ENCODE results near the gene ALDH2.
"Not testable (repeated sequence)": the region's sequence is repeated elsewhere in the genome, so short reads cannot be mapped to it uniquely, and the experiment has no call there.

Gene ALDH2

GRCh38 chr12:111759271-111759670 lies 7.5 kb upstream of the ALDH2 start:
- no peak for DNase-seq (ENCODE audit: low spot score)

GRCh38 chr12:111759991-111760390 lies 6.7 kb upstream of the ALDH2 start:
- DNase-seq (ENCODE audit: low spot score): no peak

- DNase-seq (ENCODE audit: low spot score): no peak
These were observed 5.6 kb upstream of the ALDH2 start for GRCh38 chr12:111761099-111761498.

- DNase-seq (ENCODE audit: low spot score): no peak
These were observed 5.0 kb upstream of the ALDH2 start for GRCh38 chr12:111761706-111762105.

- not testable (repeated sequence) for DNase-seq (ENCODE audit: low spot score)
These were observed 3.2 kb upstream of the ALDH2 start for GRCh38 chr12:111763552-111763951.

GRCh38 chr12:111764120-111764821 lies 2.5 kb upstream of the ALDH2 start:
- DNase-seq (ENCODE audit: low spot score): no peak

GRCh38 chr12:111767362-111768158 lies 827 bp downstream of the ALDH2 start:
- DNase-seq (ENCODE audit: low spot score): peak; percentile 82

- DNase-seq (ENCODE audit: low spot score): no peak
These were observed 1.6 kb downstream of the ALDH2 start for GRCh38 chr12:111768159-111768895.

GRCh38 chr12:111769599-111769998 lies 2.9 kb downstream of the ALDH2 start:
- DNase-seq (ENCODE audit: low spot score): no peak

GRCh38 chr12:111773801-111774551 lies 7.2 kb downstream of the ALDH2 start:
- peak; percentile 92 for DNase-seq (ENCODE audit: low spot score)

- peak; percentile 49 for DNase-seq (ENCODE audit: low spot score)
These were observed 8.8 kb downstream of the ALDH2 start for GRCh38 chr12:111775205-111776193.

GRCh38 chr12:111776836-111777344 lies 10.2 kb downstream of the ALDH2 start:
- peak; percentile 39 for DNase-seq (ENCODE audit: low spot score)

- DNase-seq (ENCODE audit: low spot score): peak; percentile 91
These were observed 10.8 kb downstream of the ALDH2 start for GRCh38 chr12:111777345-111778045.

- DNase-seq (ENCODE audit: low spot score): no peak
These were observed 13.4 kb downstream of the ALDH2 start for GRCh38 chr12:111780166-111780565.

GRCh38 chr12:111780615-111781014 lies 13.9 kb downstream of the ALDH2 start:
- peak; percentile 61 for DNase-seq (ENCODE audit: low spot score)

- no peak for DNase-seq (ENCODE audit: low spot score)
These were observed 14.4 kb downstream of the ALDH2 start for GRCh38 chr12:111781085-111781658.

- no peak for DNase-seq (ENCODE audit: low spot score)
These were observed 16.3 kb downstream of the ALDH2 start for GRCh38 chr12:111783046-111783445.

GRCh38 chr12:111784953-111785352 lies 18.2 kb downstream of the ALDH2 start:
- DNase-seq (ENCODE audit: low spot score): no peak

GRCh38 chr12:111785651-111786050 lies 18.9 kb downstream of the ALDH2 start:
- no peak for DNase-seq (ENCODE audit: low spot score)

All from kidney tubule cell (primary cell).